A549 (cell line): ENCODE data around the gene EEF1B2.
"Not testable (repeated sequence)": the region's sequence is repeated elsewhere in the genome, so short reads cannot be mapped to it uniquely, and the experiment has no call there.

Experiments
- CEBPB ChIP-seq, 2 experiments: fragments of >200 bp in 1 of 2; sonication (Bioruptor Twin) in 1 of 2; formaldehyde crosslinking in 1 of 2; IDR thresholded peaks; 2 replicates each; pipeline ENCODE4 v1.6.1; 2012 to 2016
- CHD4 ChIP-seq: fragments of 200-600 bp; sonication (generic); IDR thresholded peaks from 2 replicates; pipeline ENCODE4 v1.6.1; 2016; ENCODE audit warnings: antibody characterized with exemption, mild to moderate bottlenecking, borderline replicate concordance
- ESRRA ChIP-seq: fragments of 150-350 bp; IDR thresholded peaks from 2 replicates; pipeline ENCODE4 v1.6.1; 2014; ENCODE audit warnings: mild to moderate bottlenecking, low read length, borderline replicate concordance
- MAX ChIP-seq: IDR thresholded peaks from 2 replicates; pipeline ENCODE4 v1.6.1; 2012
- MAZ ChIP-seq: fragments of 150-350 bp; IDR thresholded peaks from 2 replicates; pipeline ENCODE4 v1.6.1; 2014; ENCODE audit warnings: antibody characterized with exemption, low read depth, low read length, borderline replicate concordance
- TF ChIP-seq, protein P1 (sequence below): fragments of >200 bp; sonication (Bioruptor Twin); formaldehyde crosslinking; IDR thresholded peaks from 3 replicates; pipeline ENCODE4 v1.5.1; 2016
- TF ChIP-seq, protein P2 (sequence below): IDR thresholded peaks from 2 replicates; pipeline ENCODE4 v1.6.1; 2012
- TF ChIP-seq, protein P3 (sequence below): fragments of 150-350 bp; IDR thresholded peaks from 2 replicates; pipeline ENCODE4 v1.6.1; 2014; ENCODE audit warnings: low read depth, mild to moderate bottlenecking, low read length

- TF ChIP-seq CEBPB (IDR thresholded peaks at IDR 0.05); MAX; CHD4; ESRRA; MAZ: not testable (repeated sequence)
- TF ChIP-seq, protein P1, sequence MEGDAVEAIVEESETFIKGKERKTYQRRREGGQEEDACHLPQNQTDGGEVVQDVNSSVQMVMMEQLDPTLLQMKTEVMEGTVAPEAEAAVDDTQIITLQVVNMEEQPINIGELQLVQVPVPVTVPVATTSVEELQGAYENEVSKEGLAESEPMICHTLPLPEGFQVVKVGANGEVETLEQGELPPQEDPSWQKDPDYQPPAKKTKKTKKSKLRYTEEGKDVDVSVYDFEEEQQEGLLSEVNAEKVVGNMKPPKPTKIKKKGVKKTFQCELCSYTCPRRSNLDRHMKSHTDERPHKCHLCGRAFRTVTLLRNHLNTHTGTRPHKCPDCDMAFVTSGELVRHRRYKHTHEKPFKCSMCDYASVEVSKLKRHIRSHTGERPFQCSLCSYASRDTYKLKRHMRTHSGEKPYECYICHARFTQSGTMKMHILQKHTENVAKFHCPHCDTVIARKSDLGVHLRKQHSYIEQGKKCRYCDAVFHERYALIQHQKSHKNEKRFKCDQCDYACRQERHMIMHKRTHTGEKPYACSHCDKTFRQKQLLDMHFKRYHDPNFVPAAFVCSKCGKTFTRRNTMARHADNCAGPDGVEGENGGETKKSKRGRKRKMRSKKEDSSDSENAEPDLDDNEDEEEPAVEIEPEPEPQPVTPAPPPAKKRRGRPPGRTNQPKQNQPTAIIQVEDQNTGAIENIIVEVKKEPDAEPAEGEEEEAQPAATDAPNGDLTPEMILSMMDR: not testable (repeated sequence)
- TF ChIP-seq, protein P2, sequence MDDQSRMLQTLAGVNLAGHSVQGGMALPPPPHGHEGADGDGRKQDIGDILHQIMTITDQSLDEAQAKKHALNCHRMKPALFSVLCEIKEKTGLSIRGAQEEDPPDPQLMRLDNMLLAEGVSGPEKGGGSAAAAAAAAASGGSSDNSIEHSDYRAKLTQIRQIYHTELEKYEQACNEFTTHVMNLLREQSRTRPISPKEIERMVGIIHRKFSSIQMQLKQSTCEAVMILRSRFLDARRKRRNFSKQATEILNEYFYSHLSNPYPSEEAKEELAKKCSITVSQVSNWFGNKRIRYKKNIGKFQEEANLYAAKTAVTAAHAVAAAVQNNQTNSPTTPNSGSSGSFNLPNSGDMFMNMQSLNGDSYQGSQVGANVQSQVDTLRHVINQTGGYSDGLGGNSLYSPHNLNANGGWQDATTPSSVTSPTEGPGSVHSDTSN: not testable (repeated sequence)
- TF ChIP-seq, protein P3, sequence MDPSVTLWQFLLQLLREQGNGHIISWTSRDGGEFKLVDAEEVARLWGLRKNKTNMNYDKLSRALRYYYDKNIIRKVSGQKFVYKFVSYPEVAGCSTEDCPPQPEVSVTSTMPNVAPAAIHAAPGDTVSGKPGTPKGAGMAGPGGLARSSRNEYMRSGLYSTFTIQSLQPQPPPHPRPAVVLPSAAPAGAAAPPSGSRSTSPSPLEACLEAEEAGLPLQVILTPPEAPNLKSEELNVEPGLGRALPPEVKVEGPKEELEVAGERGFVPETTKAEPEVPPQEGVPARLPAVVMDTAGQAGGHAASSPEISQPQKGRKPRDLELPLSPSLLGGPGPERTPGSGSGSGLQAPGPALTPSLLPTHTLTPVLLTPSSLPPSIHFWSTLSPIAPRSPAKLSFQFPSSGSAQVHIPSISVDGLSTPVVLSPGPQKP: not testable (repeated sequence)
These were observed 2.7 kb upstream of the EEF1B2 start for GRCh38 chr2:206157014-206157413.
